Measurements from ENCODE around the gene UCN2.

The UCN2 gene

GRCh38 chr3:48575366-48575765 lies 11.8 kb upstream of the UCN2 start:
- no peak for DNase-seq (ENCODE audit: low read depth)
- no peak overlapping the region for H3K4me3 ChIP-seq (replicated peaks; ENCODE audit: low read depth, low read length)
- no peak for TF ChIP-seq CTCF (IDR thresholded peaks at IDR 0.05; ENCODE audit: low read length, missing control alignments)

GRCh38 chr3:48573973-48574585 lies 10.5 kb upstream of the UCN2 start:
- no peak for TF ChIP-seq CTCF (IDR thresholded peaks at IDR 0.05; ENCODE audit: low read length, missing control alignments)
- H3K4me3 ChIP-seq (replicated peaks; ENCODE audit: low read depth, low read length), result no peak overlapping the region
- no peak for DNase-seq (ENCODE audit: low read depth)

- no peak for TF ChIP-seq CTCF (IDR thresholded peaks at IDR 0.05; ENCODE audit: low read length, missing control alignments)
- no peak for DNase-seq (ENCODE audit: low read depth)
- H3K4me3 ChIP-seq (replicated peaks; ENCODE audit: low read depth, low read length), result no peak overlapping the region
These were observed 8.9 kb upstream of the UCN2 start for GRCh38 chr3:48572517-48572916.

- TF ChIP-seq CTCF (IDR thresholded peaks at IDR 0.05; ENCODE audit: low read length, missing control alignments), result no peak
- H3K4me3 ChIP-seq (replicated peaks; ENCODE audit: low read depth, low read length), result no peak overlapping the region
- DNase-seq (ENCODE audit: low read depth), result no peak
These were observed 8.4 kb upstream of the UCN2 start for GRCh38 chr3:48571938-48572337.

- H3K4me3 ChIP-seq (replicated peaks; ENCODE audit: low read depth, low read length), result no peak overlapping the region
- no peak for TF ChIP-seq CTCF (IDR thresholded peaks at IDR 0.05; ENCODE audit: low read length, missing control alignments)
- DNase-seq (ENCODE audit: low read depth), result no peak
These were observed 6.3 kb upstream of the UCN2 start for GRCh38 chr3:48569808-48570450.

- no peak for DNase-seq (ENCODE audit: low read depth)
- no peak for TF ChIP-seq CTCF (IDR thresholded peaks at IDR 0.05; ENCODE audit: low read length, missing control alignments)
- no peak overlapping the region for H3K4me3 ChIP-seq (replicated peaks; ENCODE audit: low read depth, low read length)
These were observed 5.8 kb upstream of the UCN2 start for GRCh38 chr3:48569400-48569799.

DNA sequence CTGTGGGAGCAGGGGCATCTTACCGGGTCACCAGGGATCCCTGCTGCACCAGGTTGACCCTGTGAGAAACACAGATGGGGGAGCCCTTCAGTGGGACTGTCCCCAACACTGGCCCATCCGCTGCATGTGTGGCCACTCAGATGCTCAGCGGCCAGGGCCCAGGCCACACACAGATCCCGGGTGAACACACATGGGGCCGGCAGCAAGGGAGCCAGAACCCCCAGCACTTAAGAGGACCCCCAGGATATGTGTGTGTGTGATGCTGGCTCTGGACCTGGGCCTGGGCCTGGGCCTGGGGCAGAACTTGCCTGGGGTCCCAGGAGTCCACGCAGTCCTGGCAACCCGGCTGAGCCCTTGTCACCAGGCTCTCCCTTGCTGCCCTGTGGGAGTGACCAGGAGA lies 4.9 kb upstream of the UCN2 start:
- DNase-seq (ENCODE audit: low read depth), result no peak
- H3K4me3 ChIP-seq (replicated peaks; ENCODE audit: low read depth, low read length), result no peak overlapping the region

More for the DNA sequence above, 4.9 kb upstream of the UCN2 start:
- TF ChIP-seq CTCF (IDR thresholded peaks at IDR 0.05; ENCODE audit: low read length, missing control alignments), result no peak
